ENCODE results near the gene KLHL5.

Gene KLHL5

GRCh38 chr4:39062094-39062769 is at the start of gene KLHL5:
Gene KLHL5 (plus strand): TSS chr4:39062232. CDS start chr4:39062653, 421 bp downstream.
- no peak for DNase-seq

- no peak for DNase-seq
Observed at GRCh38 chr4:39014028-39014427, 48.0 kb upstream of the KLHL5 start.

- no peak for DNase-seq
Observed at GRCh38 chr4:39020130-39020529, 41.9 kb upstream of the KLHL5 start.

- DNase-seq: no peak
Observed at GRCh38 chr4:39021631-39022030, 40.4 kb upstream of the KLHL5 start.

GRCh38 chr4:39022241-39022640 is 39.8 kb upstream of the KLHL5 start:
- DNase-seq: no peak

GRCh38 chr4:39023059-39023458 is 39.0 kb upstream of the KLHL5 start:
- DNase-seq: no peak

GRCh38 chr4:39024311-39024865 is 37.6 kb upstream of the KLHL5 start:
- DNase-seq: no peak

- DNase-seq: no peak
Observed at GRCh38 chr4:39025552-39026085, 36.4 kb upstream of the KLHL5 start.

GRCh38 chr4:39026096-39026495 is 35.9 kb upstream of the KLHL5 start:
- no peak for DNase-seq

- DNase-seq: no peak
Observed at GRCh38 chr4:39029752-39030694, 32.0 kb upstream of the KLHL5 start.

- DNase-seq: no peak
Observed at GRCh38 chr4:39030725-39031124, 31.3 kb upstream of the KLHL5 start.

- DNase-seq: peak; percentile 17
Observed at GRCh38 chr4:39031590-39032020, 30.4 kb upstream of the KLHL5 start.

- DNase-seq: peak; percentile 52
Observed at GRCh38 chr4:39032218-39033085, 29.6 kb upstream of the KLHL5 start, which contains the start of gene TMEM156. Gene TMEM156 (minus strand): TSS chr4:39032409. CDS start chr4:39032313, 96 bp downstream.

- no peak for DNase-seq
Observed at GRCh38 chr4:39036172-39036571, 25.9 kb upstream of the KLHL5 start.

GRCh38 chr4:39037491-39037825 is 24.6 kb upstream of the KLHL5 start:
- no peak for DNase-seq

- DNase-seq: no peak
Observed at GRCh38 chr4:39037941-39038340, 24.1 kb upstream of the KLHL5 start.

- no peak for DNase-seq
Observed at GRCh38 chr4:39039108-39039507, 22.9 kb upstream of the KLHL5 start.

GRCh38 chr4:39042366-39042765 is 19.7 kb upstream of the KLHL5 start:
- DNase-seq: no peak

- DNase-seq: no peak
Observed at GRCh38 chr4:39043058-39043860, 18.8 kb upstream of the KLHL5 start.

GRCh38 chr4:39043861-39044363 is 18.1 kb upstream of the KLHL5 start:
- DNase-seq: peak; percentile 29

GRCh38 chr4:39044364-39044955 is 17.6 kb upstream of the KLHL5 start:
- DNase-seq: peak; percentile 98
